Measurements from ENCODE around the gene WNT7B.

GRCh38 chr22:45977003-45977411 lies at the start of gene WNT7B:
- TF ChIP-seq CTCF (IDR thresholded peaks at IDR 0.05) = no peak
- 0 out of 2 replicates have a peak, but pooled peaks have one; percentile 25 for TF ChIP-seq KAT7 (CRISPR knock-in tag; IDR thresholded peaks at IDR 0.05; ENCODE audit: borderline replicate concordance)
